Suprapubic skin (tissue), 4 donors: ENCODE results near the gene C19orf25.

ENCODE experiments used
- CTCF ChIP-seq, 2 donors: fragments of 200-600 bp in 1 of 2; fragments of 450-650 bp in 1 of 2; sonication (generic) in 1 of 2; IDR thresholded peaks; one replicate each; pipeline ENCODE4 v1.5.1; 2016 to 2019; ENCODE audit warnings: antibody characterized with exemption in 2 of 2, mild to moderate bottlenecking in 1 of 2, moderate library complexity in 1 of 2
- POLR2A ChIP-seq, 2 donors: fragments of 450-650 bp; IDR thresholded peaks; one replicate each; pipeline ENCODE4 v1.6.1; 2017; ENCODE audit warnings: antibody characterized with exemption in 2 of 2, mild to moderate bottlenecking in 2 of 2, moderate library complexity in 2 of 2
- POLR2AphosphoS5 ChIP-seq, 3 donors: sonication (generic); formaldehyde crosslinking; IDR thresholded peaks; one replicate each; pipeline ENCODE4 v1.6.1; 2017; ENCODE audit warnings: antibody characterized with exemption in 3 of 3

GRCh38 chr19:1503925-1504773, 25.1 kb upstream of the C19orf25 start:
- TF ChIP-seq CTCF (IDR thresholded peaks at IDR 0.05) (no peak), POLR2A (IDR thresholded peaks at IDR 0.05) (no peak), POLR2AphosphoS5 (IDR thresholded peaks at IDR 0.05) (no peak)
